IMR-90 (cell line): ENCODE measurements around the gene AXDND1. TPM values are rescaled to one million over a fixed set of nuclear protein-coding genes. Genes with fewer than 3 reads are reported as not detected.
A peak's percentile ranks its signal among the peaks of the same experiment; 100 is the strongest.

ENCODE experiments used
- ATAC-seq: fragments of 200-7000 bp; cut with Tn5 transposase; 2 replicates; pipeline ENCODE4 v1.9.1; 2020; ENCODE audit warnings: low read depth, mild to moderate bottlenecking, moderate library complexity
- BruUV-seq: library from RNA; stranded (reverse); fragments of 400-500 nt; replicated peaks from 2 replicates; lab custom pipeline; 2021; lab: Mats Ljungman, UMichigan
- CTCF ChIA-PET: fragments of 300-600 bp; formaldehyde crosslinking; extraction: SDS; loops from one replicate; lab custom pipeline; 2021; ENCODE audit warnings: antibody characterized with exemption; lab: Yijun Ruan, JAX
- POLR2A ChIA-PET: fragments of 300-600 bp; sonication (Branson Sonifier 250); formaldehyde crosslinking; loops from one replicate; lab custom pipeline; 2022; ENCODE audit warnings: antibody characterized with exemption; ENCODE audit not compliant: unreplicated experiment; lab: Charles Lee
- DNase-seq: peaks from one replicate; pipeline ENCODE4 v3.0.0; 2013
- H2AFZ ChIP-seq: replicated peaks from 2 replicates; pipeline ENCODE3; 2013; ENCODE audit warnings: low read length, mild to moderate bottlenecking; ENCODE audit not compliant: poor library complexity
- H2AK5ac ChIP-seq: 2 replicates; pipeline ENCODE4 v1.6.1; 2013; ENCODE audit warnings: low read depth, low read length, inconsistent platforms
- H2AK9ac ChIP-seq: replicated peaks from 2 replicates; pipeline ENCODE3; 2013; ENCODE audit warnings: mild to moderate bottlenecking, low read depth, low read length, moderate library complexity; ENCODE audit not compliant: poor library complexity
- H2BK120ac ChIP-seq: 2 replicates; pipeline ENCODE4 v1.6.1; 2013; ENCODE audit warnings: low read depth, low read length, inconsistent platforms
- H2BK15ac ChIP-seq: 3 replicates; pipeline ENCODE4 v1.6.1; 2013; ENCODE audit warnings: low read depth, low read length, inconsistent platforms
- H2BK20ac ChIP-seq: 2 replicates; pipeline ENCODE4 v1.6.1; 2013; ENCODE audit warnings: low read depth, mild to moderate bottlenecking, inconsistent platforms, low read length, moderate library complexity
- H2BK5ac ChIP-seq: 2 replicates; pipeline ENCODE4 v1.6.1; 2013; ENCODE audit warnings: mild to moderate bottlenecking, low read depth, low read length, inconsistent platforms; ENCODE audit not compliant: poor library complexity, severe bottlenecking
- H3K14ac ChIP-seq: replicated peaks from 2 replicates; pipeline ENCODE4 v1.6.1; 2013; ENCODE audit warnings: low read depth, low read length, inconsistent platforms
- H3K18ac ChIP-seq: 2 replicates; pipeline ENCODE4 v1.6.1; 2013; ENCODE audit warnings: low read depth, low read length, control low read depth
- H3K23ac ChIP-seq: 2 replicates; pipeline ENCODE4 v1.6.1; 2013; ENCODE audit warnings: low read depth, low read length, inconsistent platforms
- H3K27ac ChIP-seq: 2 replicates; pipeline ENCODE4 v1.5.1; 2013; ENCODE audit warnings: mild to moderate bottlenecking, control low read depth, low read length; ENCODE audit not compliant: insufficient read depth
- H3K27me3 ChIP-seq: 2 replicates; pipeline ENCODE4 v1.6.1; 2013; ENCODE audit warnings: low read length; ENCODE audit not compliant: control insufficient read depth, insufficient read depth
- H3K36me3 ChIP-seq: 2 replicates; pipeline ENCODE4 v1.6.1; 2013; ENCODE audit warnings: low read length, mixed read lengths; ENCODE audit not compliant: control insufficient read depth, insufficient read depth
- H3K4ac ChIP-seq: 2 replicates; pipeline ENCODE4 v1.6.1; 2013; ENCODE audit warnings: low read depth, low read length, inconsistent platforms
- H3K4me1 ChIP-seq: 2 replicates; pipeline ENCODE4 v1.6.1; 2013; ENCODE audit warnings: low read length, mixed read lengths; ENCODE audit not compliant: control insufficient read depth, insufficient read depth
- H3K4me2 ChIP-seq: 2 replicates; pipeline ENCODE4 v1.6.1; 2013; ENCODE audit warnings: low read depth, mild to moderate bottlenecking, control low read depth, low read length, moderate library complexity
- H3K4me3 ChIP-seq: 2 replicates; pipeline ENCODE4 v1.5.1; 2013; ENCODE audit warnings: low read depth, mild to moderate bottlenecking, control low read depth, low read length, moderate library complexity; ENCODE audit not compliant: insufficient read depth
- H3K56ac ChIP-seq: 2 replicates; pipeline ENCODE4 v1.6.1; 2013; ENCODE audit warnings: low read length, inconsistent platforms; ENCODE audit not compliant: insufficient read depth; ENCODE audit errors: extremely low read depth
- H3K79me1 ChIP-seq, 2 experiments: 2 replicates each; pipeline ENCODE4 v1.6.1; 2013; ENCODE audit warnings: low read length in 2 of 2, inconsistent platforms in 1 of 2, low read depth in 1 of 2
- H3K9ac ChIP-seq: 2 replicates; pipeline ENCODE4 v1.6.1; 2013; ENCODE audit warnings: low read depth, low read length, control low read depth
- H3K9me1 ChIP-seq: 2 replicates; pipeline ENCODE4 v1.6.1; 2013; ENCODE audit warnings: low read length, inconsistent platforms; ENCODE audit not compliant: insufficient read depth
- H3K9me3 ChIP-seq: 2 replicates; pipeline ENCODE4 v1.6.1; 2013; ENCODE audit warnings: low read length; ENCODE audit not compliant: control insufficient read depth, insufficient read depth
- H4K20me1 ChIP-seq: 2 replicates; pipeline ENCODE4 v1.6.1; 2013; ENCODE audit warnings: low read length, inconsistent platforms; ENCODE audit not compliant: insufficient read depth
- H4K5ac ChIP-seq: 2 replicates; pipeline ENCODE4 v1.6.1; 2013; ENCODE audit warnings: mild to moderate bottlenecking, low read depth, low read length, control low read depth
- H4K8ac ChIP-seq, 2 experiments: 2 replicates each; pipeline ENCODE4 v1.6.1; 2013; ENCODE audit warnings: low read depth in 2 of 2, low read length in 2 of 2, control low read depth in 1 of 2, inconsistent platforms in 1 of 2
- H4K91ac ChIP-seq: 2 replicates; pipeline ENCODE4 v1.6.1; 2013; ENCODE audit warnings: low read depth, low read length, inconsistent platforms; ENCODE audit not compliant: insufficient read depth
- MAFK ChIP-seq: IDR thresholded peaks from 2 replicates; pipeline ENCODE4 v1.6.1; 2012; ENCODE audit warnings: low read depth, low read length, improper control_type of control experiment
- NFE2L2 ChIP-seq: fragments of 150-350 bp; IDR thresholded peaks from 2 replicates; pipeline ENCODE4 v1.6.1; 2016; ENCODE audit warnings: low read depth, mild to moderate bottlenecking, low read length
- WGBS, 2 experiments: methylation state at CpG; one replicate each; pipeline versions ENCODE4 v1.1.5 to v1.1.7; 2013; ENCODE audit warnings: missing lambda C conversion rate in 2 of 2; ENCODE audit not compliant: insufficient read length in 1 of 2; ENCODE audit errors: extremely low coverage in 2 of 2; 5-methylcytosine and 5-hydroxymethylcytosine counted together
- dilution Hi-C: fragments of 300-500 bp; cut with HindIII; formaldehyde crosslinking; loops from one replicate; pipeline ENCODE4 v1.14.3; 2018; ENCODE audit warnings: low sequenced_read_pairs; ENCODE audit not compliant: unreplicated experiment
- in situ Hi-C: fragments of 300-500 bp; cut with MboI; formaldehyde crosslinking; loops from 3 replicates; pipeline ENCODE4 v1.14.3; 2019; ENCODE audit warnings: low sequenced_read_pairs, inconsistent platforms, mixed read lengths
- intact Hi-C: fragments of 100-400 bp; cut with micrococcal nuclease; formaldehyde crosslinking; loops from 2 replicates; pipeline ENCODE4 v1.10.0; 2022
- polyA plus RNA-seq, 3 experiments: library from polyadenylated mRNA; depleted of rRNA; stranded (reverse); fragments of >200 nt; gene quantifications; 2 replicates each; pipeline ENCODE4 v1.2.3, GENCODE V29; 2012; ENCODE audit warnings: low replicate concordance in 1 of 3
- total RNA-seq: library from RNA; depleted of rRNA; stranded (reverse); fragments of >200 nt; gene quantifications from 2 replicates; pipeline ENCODE4 v1.2.3, GENCODE V29; 2012

The AXDND1 gene
- total and polyA plus RNA-seq, 2 of the 4 experiments (the other 2 are of a cell fraction), result not detected

DNA sequence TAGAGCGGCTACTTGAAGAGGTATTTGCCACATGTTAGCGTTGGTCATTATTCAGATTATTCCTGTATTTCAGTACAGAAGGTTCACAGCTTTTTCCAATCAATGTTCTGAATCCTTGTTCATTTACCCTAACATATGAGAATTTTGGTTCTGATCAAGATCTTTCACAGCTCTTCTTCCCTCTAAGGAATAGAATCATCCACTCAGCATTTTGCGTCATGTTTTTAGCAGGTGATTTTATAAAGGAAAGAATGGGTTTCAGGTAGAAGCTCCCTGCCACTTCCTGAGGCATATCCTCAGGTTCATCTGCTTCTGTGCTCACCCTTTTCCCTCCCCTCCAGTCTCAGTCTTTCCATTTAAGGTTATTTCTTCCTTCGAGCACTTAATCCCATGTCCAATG is 143.6 kb downstream of the AXDND1 start:
- H3K27me3 ChIP-seq, result no peaks in the 10 kb centered on the region
- H4K8ac ChIP-seq, result no peak overlapping the region
- no peak overlapping the region for H4K5ac ChIP-seq
- 56% methylated on average over 2 of the region's 4 CpGs; no CpG with 5 or more reads in 1 of the 2 experiments for WGBS, 2 experiments
- no peaks in the 10 kb centered on the region for H3K9me1 ChIP-seq
- intact Hi-C loops, result no loop called here
- no peak for DNase-seq
- no peak overlapping the region for H3K18ac ChIP-seq
- no peak overlapping the region for H2BK15ac ChIP-seq
- H2AK5ac ChIP-seq, result no peak overlapping the region
- TF ChIP-seq NFE2L2 (no peak), MAFK (0 out of 2 replicates have a peak, but pooled peaks have one; percentile 15)
- no peak overlapping the region for H3K4ac ChIP-seq
- POLR2A ChIA-PET, result no interaction called here
- H3K79me1 ChIP-seq, result no peaks in the 10 kb centered on the region
- in situ Hi-C loops, result no loop called here
- H3K23ac ChIP-seq, result no peak overlapping the region
- ATAC-seq, result no peak
- no peak overlapping the region for H3K4me2 ChIP-seq
- H3K36me3 ChIP-seq, result no peaks in the 10 kb centered on the region
- H4K20me1 ChIP-seq, result no peaks in the 10 kb centered on the region
- BruUV-seq, result no TSS peak
- no peak overlapping the region for H3K14ac ChIP-seq
- H3K27ac ChIP-seq, result no peak overlapping the region
- H2AFZ ChIP-seq, result no peak overlapping the region
- CTCF ChIA-PET, result no interaction called here
- no peak overlapping the region for H2AK9ac ChIP-seq
- H4K91ac ChIP-seq, result no peak overlapping the region
- no peak overlapping the region for H2BK120ac ChIP-seq
- H3K9ac ChIP-seq, result no peak overlapping the region
- no peak overlapping the region for H3K4me3 ChIP-seq
- H3K4me1 ChIP-seq, result no peaks in the 10 kb centered on the region
- no peaks in the 10 kb centered on the region for H3K9me3 ChIP-seq
- no peak overlapping the region for H2BK20ac ChIP-seq
- dilution Hi-C loops, result no loop called here
- H3K56ac ChIP-seq, result no peak overlapping the region
- H2BK5ac ChIP-seq, result no peak overlapping the region
